ENCODE results near the gene YY2.
"Not testable (repeated sequence)": the region's sequence is repeated elsewhere in the genome, so short reads cannot be mapped to it uniquely, and the experiment has no call there.

The YY2 gene

DNA sequence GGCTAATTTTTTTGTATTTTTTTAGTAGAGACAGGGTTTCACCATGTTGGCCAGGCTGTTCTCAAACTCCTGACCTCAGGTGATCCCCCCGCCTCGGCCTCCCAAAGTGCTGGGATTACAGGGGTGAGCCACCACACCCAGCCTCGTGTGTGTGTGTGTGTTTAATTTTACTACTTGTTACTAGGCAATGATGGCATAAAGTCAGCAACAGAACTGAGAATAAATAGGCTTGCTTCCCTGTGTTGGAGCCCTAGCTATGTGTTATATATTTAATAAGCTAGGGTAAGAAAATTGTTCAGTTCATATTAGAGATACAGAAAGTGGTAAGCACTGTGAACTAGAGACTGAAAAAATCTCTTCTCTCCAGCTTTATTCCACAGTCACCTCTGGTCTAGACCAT lies 18.4 kb downstream of the YY2 start:
- DNase-seq (ENCODE audit: low read depth): not testable (repeated sequence)

DNA sequence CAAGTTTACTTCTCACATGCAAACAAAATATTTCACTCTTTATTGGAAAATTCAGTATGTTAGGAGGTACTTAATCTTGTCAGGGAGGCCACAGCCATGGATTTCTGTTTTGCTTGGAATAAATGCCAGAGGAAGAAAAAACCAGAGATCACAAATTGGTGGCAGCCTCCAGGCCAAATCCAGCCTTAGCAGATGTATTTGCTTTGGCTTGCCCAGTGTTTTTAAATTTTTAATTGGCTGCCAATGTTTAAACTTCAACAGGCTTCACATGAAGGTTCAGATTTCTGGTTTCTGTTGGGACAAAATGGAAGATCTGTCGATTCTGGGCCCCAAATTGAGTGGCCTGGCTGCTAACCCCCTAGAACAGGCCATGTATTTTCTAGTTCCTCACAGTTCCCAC lies 19.2 kb downstream of the YY2 start:
- no peak for DNase-seq (ENCODE audit: low read depth)

DNA sequence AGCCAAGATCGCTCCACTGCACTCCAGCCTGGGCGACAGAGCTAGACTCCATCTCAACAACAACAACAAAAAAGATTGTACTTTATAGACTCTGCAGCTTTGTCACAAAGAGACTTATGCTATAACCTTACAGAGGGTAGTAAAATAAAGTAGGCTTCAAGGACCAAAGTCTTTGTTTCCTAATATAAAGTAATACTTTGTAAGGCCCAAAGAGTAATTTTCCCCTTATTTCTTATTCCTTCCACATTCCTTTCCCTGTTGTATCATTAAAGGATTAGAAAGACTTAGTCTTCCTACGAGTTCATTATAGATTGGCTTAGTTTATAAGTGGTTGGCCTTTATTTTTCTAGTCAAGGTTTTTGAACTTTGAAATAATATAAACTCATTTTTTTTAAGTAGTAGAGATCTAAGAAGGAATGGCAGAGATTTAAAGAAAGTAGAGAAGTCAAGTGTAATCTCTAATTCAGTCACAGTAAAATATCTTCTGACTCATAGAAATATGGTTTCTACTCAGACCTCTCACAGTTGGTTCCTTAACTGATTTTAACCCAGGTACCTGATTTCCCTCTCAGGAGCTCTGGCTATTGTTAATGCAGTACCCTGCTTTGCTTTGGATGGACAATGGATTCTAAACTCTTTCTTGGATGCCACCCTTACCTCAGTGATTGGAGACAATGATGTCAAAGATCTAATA lies 26.2 kb downstream of the YY2 start:
- no peak for DNase-seq (ENCODE audit: low read depth)

DNA sequence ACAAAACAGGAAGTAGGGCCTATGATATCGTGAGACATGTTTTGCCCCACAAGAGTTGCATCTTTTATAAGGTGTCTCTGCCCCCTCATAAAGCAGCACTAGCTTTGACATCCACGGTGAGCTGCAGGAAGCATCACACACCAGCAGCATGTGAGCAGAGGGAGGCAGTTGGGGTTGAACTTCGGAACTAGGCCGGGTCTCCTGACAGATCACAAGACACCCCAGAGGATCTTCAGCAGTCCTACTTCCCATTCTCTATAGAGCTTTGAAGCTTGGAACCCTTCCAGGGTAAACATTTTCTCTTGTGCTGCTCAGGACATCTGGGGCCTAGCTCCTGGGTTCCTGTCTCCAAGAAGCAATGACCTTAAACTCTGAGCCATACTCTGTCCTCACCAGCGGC lies 27.5 kb downstream of the YY2 start:
- DNase-seq (ENCODE audit: low read depth): no peak

DNA sequence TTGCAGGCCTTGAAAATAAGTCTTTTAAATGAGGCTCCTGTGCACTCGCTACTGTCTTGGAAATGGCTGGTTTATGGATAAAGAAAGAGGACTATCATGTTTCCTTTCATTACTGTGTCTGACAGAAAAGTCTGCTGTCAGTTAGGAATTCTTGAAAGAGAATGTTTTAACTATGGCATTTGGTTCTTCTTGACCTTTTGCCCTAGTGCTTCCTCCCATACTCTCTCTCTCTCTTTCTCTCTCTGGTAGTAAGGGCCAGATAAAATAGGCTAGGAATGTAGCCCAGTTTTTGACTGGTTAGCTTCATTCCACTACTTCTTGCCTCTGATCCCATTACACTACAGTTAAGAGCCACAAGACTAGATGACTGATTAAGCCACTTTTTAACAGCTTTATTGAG lies 29.8 kb downstream of the YY2 start:
- no peak for DNase-seq (ENCODE audit: low read depth)

DNA sequence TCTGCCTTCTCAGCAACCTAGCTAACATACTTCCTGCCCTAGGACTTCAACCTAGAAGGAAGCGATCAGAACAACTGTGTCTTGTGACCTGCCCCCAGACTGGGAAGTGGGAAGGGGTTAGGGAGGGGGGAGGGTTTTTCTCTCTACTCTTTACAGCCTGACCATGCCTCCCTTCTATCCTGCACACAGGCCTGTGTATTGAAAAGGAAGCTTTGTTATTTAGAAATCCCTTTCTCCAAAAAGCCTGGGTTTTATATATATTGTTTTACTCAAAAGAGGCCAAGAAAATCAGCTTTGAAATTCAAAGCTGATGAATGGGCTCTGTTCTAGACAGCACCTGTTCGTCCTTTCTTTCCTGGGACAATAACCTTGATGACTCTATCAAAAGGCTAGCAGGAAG lies 49.5 kb downstream of the YY2 start:
- DNase-seq (ENCODE audit: low read depth): no peak

DNA sequence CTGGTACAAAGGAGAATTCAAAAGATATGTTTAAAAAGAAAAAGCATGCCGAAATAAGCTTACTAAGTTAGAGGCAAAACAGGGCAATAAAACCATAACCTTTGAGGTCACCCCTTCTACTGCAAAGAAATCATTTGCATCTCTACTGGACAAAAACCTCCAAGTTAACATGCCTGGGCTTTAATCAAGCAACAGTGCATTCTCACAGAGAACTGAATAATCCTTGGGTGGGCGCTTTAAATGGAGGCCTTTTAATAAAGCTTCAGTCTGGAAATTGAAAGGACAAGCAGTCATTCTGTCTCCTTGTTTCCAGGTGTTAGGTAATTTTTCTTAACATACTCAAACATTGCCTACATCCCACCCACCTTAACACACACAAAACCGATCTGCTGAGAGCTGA lies 50.2 kb downstream of the YY2 start:
- no peak for DNase-seq (ENCODE audit: low read depth)

DNA sequence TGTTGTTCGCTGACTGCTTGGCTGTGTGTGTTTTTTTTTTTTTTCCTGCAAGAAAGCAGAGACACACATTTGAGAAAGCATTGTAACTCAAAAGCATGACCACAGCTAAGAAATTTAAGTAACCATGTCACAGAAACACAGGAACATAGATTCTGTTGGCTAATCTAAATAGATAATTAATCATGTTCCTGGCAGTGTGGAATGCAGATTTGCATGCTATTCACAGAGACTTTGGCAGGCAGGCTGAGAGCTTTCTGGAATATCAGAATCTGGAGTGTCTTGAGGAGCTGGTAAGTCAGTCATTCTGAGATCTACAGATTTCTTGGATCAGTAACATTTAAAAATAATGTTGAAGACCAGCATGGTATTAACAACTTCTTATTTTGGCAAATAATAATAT lies 51.5 kb downstream of the YY2 start:
- no peak for DNase-seq (ENCODE audit: low read depth)

Data from activated T-cell treated with anti-CD3 and anti-CD28 coated beads for 1 hour (primary cell).